K562 (cell line): ENCODE data around the gene MYO1H. TPM values are rescaled to one million over a fixed set of nuclear protein-coding genes. Genes with fewer than 3 reads are reported as not detected.
A peak's percentile ranks its signal among the peaks of the same experiment; 100 is the strongest.

Source experiments
- CBX1 ChIP-seq: sonication (generic); IDR thresholded peaks from 2 replicates; pipeline ENCODE4 v1.6.1; 2016; ENCODE audit warnings: antibody characterized with exemption, low read depth, mild to moderate bottlenecking
- CBX3 ChIP-seq, 2 experiments: IDR thresholded peaks; 1 replicate in 1 of 2; 2 replicates in 1 of 2; pipeline ENCODE4 v1.6.1; 2012; ENCODE audit warnings: inconsistent platforms in 2 of 2, low read length in 2 of 2, borderline replicate concordance in 1 of 2, control low read depth in 1 of 2
- CHCHD3 ChIP-seq: fragments of 250-450 bp; sonication (Bioruptor Pico); IDR thresholded peaks from 2 replicates; pipeline ENCODE4 v2.1.2; 2022; ENCODE audit warnings: mild to moderate bottlenecking
- COPS2 ChIP-seq: fragments of 450-650 bp; conservative IDR thresholded peaks from 2 replicates; pipeline ENCODE4 v1.6.1; 2016; ENCODE audit warnings: mild to moderate bottlenecking, moderate library complexity
- CTBP1 ChIP-seq: fragments of 450-650 bp; IDR thresholded peaks from 2 replicates; pipeline ENCODE4 v1.6.1; 2016; ENCODE audit warnings: borderline replicate concordance
- DIDO1 ChIP-seq: fragments of 450-650 bp; IDR thresholded peaks from 2 replicates; pipeline ENCODE4 v1.6.1; 2016; ENCODE audit warnings: low read depth, missing biosample characterization, missing genetic modification characterization
- E2F3 ChIP-seq: fragments of 250-450 bp; sonication (Bioruptor Pico); IDR thresholded peaks from 2 replicates; pipeline ENCODE4 v1.4.0; 2020; ENCODE audit warnings: mild to moderate bottlenecking
- E2F5 ChIP-seq: sonication (generic); formaldehyde crosslinking; IDR thresholded peaks from 2 replicates; pipeline ENCODE4 v1.8.0; 2022; ENCODE audit warnings: mild to moderate bottlenecking, missing genetic modification reagents
- ETV5 ChIP-seq: sonication (generic); formaldehyde crosslinking; IDR thresholded peaks from 2 replicates; pipeline ENCODE4 v1.4.0; 2020; ENCODE audit warnings: low read depth, mild to moderate bottlenecking, missing genetic modification reagents
- HBP1 ChIP-seq: fragments of 450-650 bp; formaldehyde crosslinking; IDR thresholded peaks from 2 replicates; pipeline ENCODE4 v1.4.0; 2022; ENCODE audit warnings: missing genetic modification characterization
- ILF3 ChIP-seq: fragments of 450-650 bp; IDR thresholded peaks from 2 replicates; pipeline ENCODE4 v1.6.1; 2018; ENCODE audit warnings: antibody characterized with exemption, mild to moderate bottlenecking, moderate library complexity, borderline replicate concordance
- KAT8 ChIP-seq: fragments of 450-650 bp; IDR thresholded peaks from 2 replicates; pipeline ENCODE4 v1.6.1; 2016; ENCODE audit warnings: low read depth, mild to moderate bottlenecking
- KDM2B ChIP-seq: fragments of 250-450 bp; sonication (Bioruptor Pico); IDR thresholded peaks from 2 replicates; pipeline ENCODE4 v1.8.0; 2021; ENCODE audit warnings: mild to moderate bottlenecking, moderate library complexity
- KLF1 ChIP-seq: fragments of 450-650 bp; IDR thresholded peaks from 2 replicates; pipeline ENCODE4 v1.6.1; 2016; ENCODE audit warnings: missing genetic modification characterization, missing compliant biosample characterization
- NFIC ChIP-seq: fragments of 450-650 bp; IDR thresholded peaks from 2 replicates; pipeline ENCODE4 v1.6.1; 2017; ENCODE audit warnings: mild to moderate bottlenecking, inconsistent platforms
- POLR2A ChIP-seq: fragments of 450-650 bp; conservative IDR thresholded peaks from 2 replicates; pipeline ENCODE4 v1.6.1; 2016
- POU5F1 ChIP-seq: fragments of 150-350 bp; IDR thresholded peaks from 2 replicates; pipeline ENCODE4 v1.6.1; 2014; ENCODE audit warnings: borderline replicate concordance, low read length, low read depth, mild to moderate bottlenecking; ENCODE audit not compliant: partially characterized antibody
- SMC3 ChIP-seq: conservative IDR thresholded peaks from 2 replicates; pipeline ENCODE4 v1.6.1; 2011; ENCODE audit warnings: low read depth, low read length, improper control_type of control experiment; ENCODE audit not compliant: insufficient read depth
- SRF ChIP-seq, 2 experiments: fragments of 250-450, 450-650 bp in 1 of 2; sonication (Bioruptor Pico) in 1 of 2; sonication (generic) in 1 of 2; formaldehyde crosslinking; IDR thresholded peaks; 2 replicates each; pipeline versions ENCODE4 v1.5.0 to v1.5.1; 2020 to 2022; ENCODE audit warnings: mild to moderate bottlenecking in 1 of 2, missing genetic modification reagents in 1 of 2
- SRSF9 ChIP-seq: fragments of 200-400 bp; formaldehyde crosslinking; IDR thresholded peaks from 2 replicates; pipeline ENCODE4 v1.6.1; 2017; ENCODE audit warnings: low read depth, low read length, borderline replicate concordance
- STAG1 ChIP-seq: sonication (generic); formaldehyde crosslinking; IDR thresholded peaks from 2 replicates; pipeline ENCODE4 v1.5.0; 2020; ENCODE audit warnings: missing genetic modification reagents, borderline replicate concordance
- ZFX ChIP-seq: sonication (generic); formaldehyde crosslinking; IDR thresholded peaks from 2 replicates; pipeline ENCODE4 v1.8.0; 2022; ENCODE audit warnings: mild to moderate bottlenecking, missing genetic modification reagents, moderate library complexity
- ZNF140 ChIP-seq: fragments of 250-450 bp; sonication (Bioruptor Pico); IDR thresholded peaks from 2 replicates; pipeline ENCODE4 v1.8.0; 2021; ENCODE audit warnings: moderate library complexity, mild to moderate bottlenecking, inconsistent platforms
- ZNF224 ChIP-seq: sonication (generic); formaldehyde crosslinking; IDR thresholded peaks from 2 replicates; pipeline ENCODE4 v1.8.0; 2022; ENCODE audit warnings: mild to moderate bottlenecking, missing genetic modification reagents
- ZNF24 ChIP-seq: fragments of 450-650 bp; IDR thresholded peaks from 2 replicates; pipeline ENCODE4 v1.6.1; 2016
- ZNF766 ChIP-seq: fragments of 200-800 bp; sonication (Bioruptor generic); conservative IDR thresholded peaks from 2 replicates; pipeline ENCODE4 v1.6.1; 2016; ENCODE audit warnings: missing genetic modification characterization, missing compliant biosample characterization
- polyA plus RNA-seq, 8 experiments: library from polyadenylated mRNA; depleted of rRNA in 4 of 8; stranded (reverse) in 5 of 8; unstranded in 3 of 8; fragments of >200 nt; fragmentation: Nextera tagmentation in 2 of 8; fragmentation: Illumina TruSeq in 1 of 8; extraction: Ambion mirVana in 2 of 8; extraction: Trizol in 1 of 8; gene quantifications; 2 replicates each; pipeline versions ENCODE4 v1.2.1 to v1.2.3, GENCODE V29; 2011 to 2014; ENCODE audit warnings: inconsistent platforms in 1 of 8, missing spikeins in 1 of 8
- total RNA-seq, 7 experiments: library from RNA; depleted of rRNA in 6 of 7; stranded (reverse); fragments of >200 nt in 6 of 7; fragmentation: Illumina TruSeq in 2 of 7; extraction: Trizol in 2 of 7; gene quantifications; 2 replicates each; pipeline versions ENCODE4 v1.2.1 to v1.2.3, GENCODE V29; 2011 to 2021; ENCODE audit warnings: low replicate concordance in 1 of 7

MYO1H gene
- total and polyA plus RNA-seq, 9 of the 15 experiments (the other 6 are each of a cell fraction or from before 2014, with no cell fraction given) = not detected

- 0 out of 2 replicates have a peak, but pooled peaks have one; percentile 26 for TF ChIP-seq STAG1 (CRISPR knock-in tag)
- no peak for TF ChIP-seq ILF3
- TF ChIP-seq POLR2A = peak; percentile 93
- TF ChIP-seq CBX1 = no peak; the same call in 1 of the 2 replicates
- no peak for TF ChIP-seq CHCHD3
- peak; percentile 87 for TF ChIP-seq KAT8
- TF ChIP-seq CTBP1 = peak; percentile 84; the same call in 1 of the 2 replicates
- no peak for TF ChIP-seq SRF (CRISPR knock-in tag; IDR thresholded peaks at IDR 0.05)
- TF ChIP-seq CBX3 (IDR thresholded peaks at IDR 0.05; ENCODE audit: borderline replicate concordance in 1 of 2, low read length in 2 of 2) = no peak
- TF ChIP-seq ZNF766 = no peak
- TF ChIP-seq DIDO1 (tag) = peak; percentile 100
- 0 out of 2 replicates have a peak, but pooled peaks have one; percentile 19 for TF ChIP-seq E2F3 (CRISPR knock-in tag)
- peak; percentile 87 for TF ChIP-seq KLF1 (tag)
- TF ChIP-seq E2F5 = no peak
- TF ChIP-seq ZNF224 (CRISPR knock-in tag) = no peak
- no peak for TF ChIP-seq SRSF9
- no peak for TF ChIP-seq ZNF24
- TF ChIP-seq NFIC = peak; percentile 58; the same call in 1 of the 2 replicates
- TF ChIP-seq ETV5 (CRISPR knock-in tag) = peak; percentile 91
- TF ChIP-seq COPS2 = no peak
- TF ChIP-seq ZNF140 (CRISPR knock-in tag) = no peak
- no peak for TF ChIP-seq KDM2B (CRISPR knock-in tag)
- no peak for TF ChIP-seq SMC3
- TF ChIP-seq HBP1 (CRISPR knock-in tag) = 0 out of 2 replicates have a peak, but pooled peaks have one; percentile 62
- TF ChIP-seq ZFX (CRISPR knock-in tag) = peak; percentile 79
- no peak for TF ChIP-seq POU5F1
These were observed 129.7 kb downstream of the MYO1H start, which contains the start of the genes KCTD10 and UBE3B (continued) for GRCh38 chr12:109477185-109477962.
